Measurements from ENCODE around the gene CENPX.

Gene CENPX

GRCh38 chr17:82015311-82015971 is 7.2 kb downstream of the CENPX start:
- Histone ChIP-seq H3K9ac (ENCODE audit: low read length in 2 of 2) (no peak overlapping the region), H3K4me1 (ENCODE audit: control insufficient read depth, insufficient read depth, low read length) (peaks cover 14% of the 10 kb centered on the region), H3K4me3 (ENCODE audit: low read length in 2 of 2) (no peak overlapping the region), H3K9me3 (ENCODE audit: control insufficient read depth in 2 of 2, low read length in 2 of 2) (no peaks in the 10 kb centered on the region), H3K27ac (ENCODE audit: low read length) (no peak overlapping the region), H3K36me3 (ENCODE audit: control insufficient read depth in 2 of 2, insufficient read depth in 2 of 2, low read length in 2 of 2) (peaks cover 3 to 5% of the 10 kb centered on the region in 2 donors), H3K27me3 (ENCODE audit: control insufficient read depth in 1 of 2, insufficient read depth in 2 of 2, low read length in 2 of 2) (no peaks in the 10 kb centered on the region)

- Histone ChIP-seq H3K4me1 (ENCODE audit: control insufficient read depth, insufficient read depth, low read length) (peaks cover 14% of the 10 kb centered on the region), H3K9ac (ENCODE audit: low read length in 2 of 2) (no peak overlapping the region), H3K4me3 (ENCODE audit: low read length in 2 of 2) (no peak overlapping the region), H3K9me3 (ENCODE audit: control insufficient read depth in 2 of 2, low read length in 2 of 2) (no peaks in the 10 kb centered on the region), H3K36me3 (ENCODE audit: control insufficient read depth in 2 of 2, insufficient read depth in 2 of 2, low read length in 2 of 2) (peaks cover 3 to 5% of the 10 kb centered on the region in 2 donors), H3K27ac (ENCODE audit: low read length) (no peak overlapping the region), H3K27me3 (ENCODE audit: control insufficient read depth in 1 of 2, insufficient read depth in 2 of 2, low read length in 2 of 2) (no peaks in the 10 kb centered on the region)
Observed at GRCh38 chr17:82014971-82015310, 7.7 kb downstream of the CENPX start.

GRCh38 chr17:82014432-82014831 is 8.2 kb downstream of the CENPX start:
- H3K36me3 ChIP-seq (ENCODE audit: control insufficient read depth in 2 of 2, insufficient read depth in 2 of 2, low read length in 2 of 2), result peaks cover 3 to 5% of the 10 kb centered on the region in 2 donors
- H3K27me3 ChIP-seq (ENCODE audit: control insufficient read depth in 1 of 2, insufficient read depth in 2 of 2, low read length in 2 of 2), result no peaks in the 10 kb centered on the region
- H3K4me3 ChIP-seq (ENCODE audit: low read length in 2 of 2), result no peak overlapping the region
- H3K4me1 ChIP-seq (ENCODE audit: control insufficient read depth, insufficient read depth, low read length), result peaks cover 14% of the 10 kb centered on the region
- no peak overlapping the region for H3K9ac ChIP-seq (ENCODE audit: low read length in 2 of 2)
- H3K27ac ChIP-seq (ENCODE audit: low read length), result no peak overlapping the region
- H3K9me3 ChIP-seq (ENCODE audit: control insufficient read depth in 2 of 2, low read length in 2 of 2), result no peaks in the 10 kb centered on the region

- no peaks in the 10 kb centered on the region for H3K27me3 ChIP-seq (ENCODE audit: control insufficient read depth in 1 of 2, insufficient read depth in 2 of 2, low read length in 2 of 2)
- H3K27ac ChIP-seq (ENCODE audit: low read length), result peak overlapping the region; percentile 69
- H3K36me3 ChIP-seq (ENCODE audit: control insufficient read depth in 2 of 2, insufficient read depth in 2 of 2, low read length in 2 of 2), result peaks cover 2 to 5% of the 10 kb centered on the region in 2 donors
- no peak overlapping the region for H3K4me3 ChIP-seq (ENCODE audit: low read length in 2 of 2)
- no peak overlapping the region for H3K9ac ChIP-seq (ENCODE audit: low read length in 2 of 2)
- no peaks in the 10 kb centered on the region for H3K9me3 ChIP-seq (ENCODE audit: control insufficient read depth in 2 of 2, low read length in 2 of 2)
- H3K4me1 ChIP-seq (ENCODE audit: control insufficient read depth, insufficient read depth, low read length), result peaks cover 14% of the 10 kb centered on the region
Observed at GRCh38 chr17:82013772-82014321, 8.8 kb downstream of the CENPX start.

GRCh38 chr17:82013341-82013740 is 9.3 kb downstream of the CENPX start:
- Histone ChIP-seq H3K9me3 (ENCODE audit: control insufficient read depth in 2 of 2, low read length in 2 of 2) (no peaks in the 10 kb centered on the region), H3K36me3 (ENCODE audit: control insufficient read depth in 2 of 2, insufficient read depth in 2 of 2, low read length in 2 of 2) (peaks cover 0 to under 1% of the 10 kb centered on the region in 2 donors), H3K9ac (ENCODE audit: low read length in 2 of 2) (peak overlapping the region; percentile 4 to 47), H3K27ac (ENCODE audit: low read length) (peak overlapping the region; percentile 69), H3K27me3 (ENCODE audit: control insufficient read depth in 1 of 2, insufficient read depth in 2 of 2, low read length in 2 of 2) (no peaks in the 10 kb centered on the region), H3K4me1 (ENCODE audit: control insufficient read depth, insufficient read depth, low read length) (peaks cover 14% of the 10 kb centered on the region), H3K4me3 (ENCODE audit: low read length in 2 of 2) (no peak overlapping the region)

GRCh38 chr17:82012640-82013295 is 9.9 kb downstream of the CENPX start:
- Histone ChIP-seq H3K27me3 (ENCODE audit: control insufficient read depth in 1 of 2, insufficient read depth in 2 of 2, low read length in 2 of 2) (no peaks in the 10 kb centered on the region), H3K9ac (ENCODE audit: low read length in 2 of 2) (peak overlapping the region; percentile 4 to 47), H3K9me3 (ENCODE audit: control insufficient read depth in 2 of 2, low read length in 2 of 2) (no peaks in the 10 kb centered on the region), H3K4me3 (ENCODE audit: low read length in 2 of 2) (no peak overlapping the region), H3K27ac (ENCODE audit: low read length) (peak overlapping the region; percentile 69), H3K36me3 (ENCODE audit: control insufficient read depth in 2 of 2, insufficient read depth in 2 of 2, low read length in 2 of 2) (no peaks in the 10 kb centered on the region), H3K4me1 (ENCODE audit: control insufficient read depth, insufficient read depth, low read length) (peaks cover 14% of the 10 kb centered on the region)

- H3K27ac ChIP-seq (ENCODE audit: low read length), result peak overlapping the region; percentile 69
- H3K4me3 ChIP-seq (ENCODE audit: low read length in 2 of 2), result no peak overlapping the region
- H3K27me3 ChIP-seq (ENCODE audit: control insufficient read depth in 1 of 2, insufficient read depth in 2 of 2, low read length in 2 of 2), result no peaks in the 10 kb centered on the region
- H3K4me1 ChIP-seq (ENCODE audit: control insufficient read depth, insufficient read depth, low read length), result peaks cover 14% of the 10 kb centered on the region
- no peaks in the 10 kb centered on the region for H3K36me3 ChIP-seq (ENCODE audit: control insufficient read depth in 2 of 2, insufficient read depth in 2 of 2, low read length in 2 of 2)
- no peaks in the 10 kb centered on the region for H3K9me3 ChIP-seq (ENCODE audit: control insufficient read depth in 2 of 2, low read length in 2 of 2)
- no peak overlapping the region for H3K9ac ChIP-seq (ENCODE audit: low read length in 2 of 2)
Observed at GRCh38 chr17:82012261-82012639, 10.4 kb downstream of the CENPX start.

- H3K36me3 ChIP-seq (ENCODE audit: control insufficient read depth in 2 of 2, insufficient read depth in 2 of 2, low read length in 2 of 2), result no peaks in the 10 kb centered on the region
- H3K27me3 ChIP-seq (ENCODE audit: control insufficient read depth in 1 of 2, insufficient read depth in 2 of 2, low read length in 2 of 2), result no peaks in the 10 kb centered on the region
- H3K4me3 ChIP-seq (ENCODE audit: low read length in 2 of 2), result no peak overlapping the region
- no peaks in the 10 kb centered on the region for H3K9me3 ChIP-seq (ENCODE audit: control insufficient read depth in 2 of 2, low read length in 2 of 2)
- H3K9ac ChIP-seq (ENCODE audit: low read length in 2 of 2), result no peak overlapping the region
- no peak overlapping the region for H3K27ac ChIP-seq (ENCODE audit: low read length)
- H3K4me1 ChIP-seq (ENCODE audit: control insufficient read depth, insufficient read depth, low read length), result peaks cover 19% of the 10 kb centered on the region
Observed at GRCh38 chr17:82011617-82012187, 11.0 kb downstream of the CENPX start.

- peaks cover 28% of the 10 kb centered on the region for H3K4me1 ChIP-seq (ENCODE audit: control insufficient read depth, insufficient read depth, low read length)
- no peak overlapping the region for H3K4me3 ChIP-seq (ENCODE audit: low read length in 2 of 2)
- H3K27ac ChIP-seq (ENCODE audit: low read length), result no peak overlapping the region
- no peaks in the 10 kb centered on the region for H3K27me3 ChIP-seq (ENCODE audit: control insufficient read depth in 1 of 2, insufficient read depth in 2 of 2, low read length in 2 of 2)
- no peaks in the 10 kb centered on the region for H3K36me3 ChIP-seq (ENCODE audit: control insufficient read depth in 2 of 2, insufficient read depth in 2 of 2, low read length in 2 of 2)
- no peak overlapping the region for H3K9ac ChIP-seq (ENCODE audit: low read length in 2 of 2)
- no peaks in the 10 kb centered on the region for H3K9me3 ChIP-seq (ENCODE audit: control insufficient read depth in 2 of 2, low read length in 2 of 2)
Observed at GRCh38 chr17:82010575-82011525, 11.8 kb downstream of the CENPX start.

- Histone ChIP-seq H3K9ac (ENCODE audit: low read length in 2 of 2) (no peak overlapping the region), H3K4me1 (ENCODE audit: control insufficient read depth, insufficient read depth, low read length) (peaks cover 33% of the 10 kb centered on the region), H3K9me3 (ENCODE audit: control insufficient read depth in 2 of 2, low read length in 2 of 2) (no peaks in the 10 kb centered on the region), H3K27me3 (ENCODE audit: control insufficient read depth in 1 of 2, insufficient read depth in 2 of 2, low read length in 2 of 2) (no peaks in the 10 kb centered on the region), H3K27ac (ENCODE audit: low read length) (no peak overlapping the region), H3K4me3 (ENCODE audit: low read length in 2 of 2) (no peak overlapping the region), H3K36me3 (ENCODE audit: control insufficient read depth in 2 of 2, insufficient read depth in 2 of 2, low read length in 2 of 2) (no peaks in the 10 kb centered on the region)
Observed at GRCh38 chr17:82009413-82009812, 13.3 kb downstream of the CENPX start.

All from stomach smooth muscle (tissue), 2 donors.